SK-N-SH (cell line): ENCODE results near the gene EDN1. TPM values are rescaled to one million over a fixed set of nuclear protein-coding genes. Genes with fewer than 3 reads are reported as not detected.

ENCODE experiments used
- CTCF ChIA-PET: fragments of 300-600, 350-600 bp; formaldehyde crosslinking; extraction: SDS; loops from one replicate; lab custom pipeline; 2021; lab: Yijun Ruan, JAX
- POLR2A ChIA-PET: fragments of 350-600 bp; sonication (Branson Sonifier 250); formaldehyde crosslinking; extraction: SDS; loops from one replicate; lab custom pipeline; 2020; ENCODE audit warnings: antibody characterized with exemption, inconsistent platforms; lab: Yijun Ruan, JAX
- DNase-seq: peaks from one replicate; pipeline ENCODE4 v3.0.0; 2012
- H2AFZ ChIP-seq: fragments of 200-600 bp; sonication (generic); 2 replicates; pipeline ENCODE4 v1.8.1; 2016; ENCODE audit warnings: antibody characterized with exemption, mild to moderate bottlenecking, low read depth
- H3F3A ChIP-seq: fragments of 200-600 bp; sonication (generic); replicated peaks from 2 replicates; pipeline ENCODE3; 2016; ENCODE audit warnings: antibody characterized with exemption, mild to moderate bottlenecking; ENCODE audit not compliant: insufficient read depth
- H3K27ac ChIP-seq, 2 experiments: fragments of 200-500 bp in 1 of 2; fragments of 200-600 bp in 1 of 2; sonication (Bioruptor generic) in 1 of 2; sonication (generic), shearing (Covaris generic) in 1 of 2; 2 replicates each; pipeline versions ENCODE4 v1.5.1 to v1.6.1; 2014 to 2016; ENCODE audit warnings: low read depth in 2 of 2, inconsistent platforms in 1 of 2, low read length in 1 of 2, mild to moderate bottlenecking in 1 of 2, mixed read lengths in 1 of 2
- H3K27me3 ChIP-seq: fragments of 200-600 bp; sonication (generic), shearing (Covaris generic); 2 replicates; pipeline ENCODE4 v1.6.1; 2016; ENCODE audit warnings: mixed run types; ENCODE audit not compliant: insufficient read depth
- H3K36me3 ChIP-seq, 2 experiments: fragments of 200-500 bp in 1 of 2; fragments of 200-600 bp in 1 of 2; sonication (Bioruptor generic) in 1 of 2; sonication (generic) in 1 of 2; replicated peaks in 1 of 2; 2 replicates each; pipeline versions ENCODE3 to v1.5.1; 2014 to 2016; ENCODE audit warnings: low read length in 1 of 2, mild to moderate bottlenecking in 1 of 2; ENCODE audit not compliant: insufficient read depth in 2 of 2, control insufficient read depth in 1 of 2
- H3K4me1 ChIP-seq, 2 experiments: fragments of 200-500 bp in 1 of 2; fragments of 200-600 bp in 1 of 2; sonication (Bioruptor generic) in 1 of 2; sonication (generic), shearing (Covaris generic) in 1 of 2; 2 replicates each; pipeline versions ENCODE4 v1.5.1 to v1.6.1; 2014 to 2016; ENCODE audit warnings: low read depth in 1 of 2, low read length in 1 of 2, mixed run types in 1 of 2; ENCODE audit not compliant: insufficient read depth in 2 of 2, control insufficient read depth in 1 of 2
- H3K4me2 ChIP-seq: fragments of 200-600 bp; sonication (generic), shearing (Covaris generic); 2 replicates; pipeline ENCODE4 v1.6.1; 2017; ENCODE audit warnings: mixed run types
- H3K4me3 ChIP-seq, 2 experiments: fragments of 200-500 bp in 1 of 2; fragments of 200-600 bp in 1 of 2; sonication (Bioruptor generic) in 1 of 2; sonication (generic), shearing (Covaris generic) in 1 of 2; 2 replicates each; pipeline versions ENCODE4 v1.5.1 to v1.8.1; 2014 to 2016; ENCODE audit warnings: low read depth in 2 of 2, inconsistent platforms in 1 of 2, low read length in 1 of 2, mild to moderate bottlenecking in 1 of 2, mixed read lengths in 1 of 2, moderate library complexity in 1 of 2
- H3K79me2 ChIP-seq: fragments of 200-600 bp; sonication (generic); 2 replicates; pipeline ENCODE4 v1.8.1; 2017; ENCODE audit warnings: mild to moderate bottlenecking; ENCODE audit not compliant: insufficient read depth
- H3K9ac ChIP-seq: fragments of 200-600 bp; sonication (generic); 2 replicates; pipeline ENCODE4 v1.6.1; 2017; ENCODE audit warnings: mixed run types
- H3K9me2 ChIP-seq: fragments of 200-600 bp; sonication (generic); 2 replicates; pipeline ENCODE4 v1.6.1; 2017; ENCODE audit warnings: mixed run types
- H3K9me3 ChIP-seq: fragments of 200-600 bp; sonication (generic); 2 replicates; pipeline ENCODE4 v1.6.1; 2017; ENCODE audit warnings: mixed run types, mild to moderate bottlenecking, moderate library complexity
- H4K20me1 ChIP-seq: fragments of 200-600 bp; sonication (generic); 2 replicates; pipeline ENCODE4 v1.6.1; 2017; ENCODE audit warnings: mild to moderate bottlenecking, mixed run types; ENCODE audit not compliant: insufficient read depth
- CHD2 ChIP-seq: fragments of 150-350 bp; IDR thresholded peaks from 2 replicates; pipeline ENCODE4 v1.6.1; 2018; ENCODE audit warnings: low read length; ENCODE audit not compliant: partially characterized antibody
- ELF1 ChIP-seq: IDR thresholded peaks from 2 replicates; pipeline ENCODE4 v1.4.0; 2012
- EP300 ChIP-seq, 2 experiments: IDR thresholded peaks; 2 replicates each; pipeline versions ENCODE4 v1.4.0 to v1.6.1; 2012; ENCODE audit warnings: borderline replicate concordance in 1 of 2, low read depth in 1 of 2, low read length in 1 of 2
- FOSL2 ChIP-seq: IDR thresholded peaks from 2 replicates; pipeline ENCODE4 v1.4.0; 2012; ENCODE audit warnings: low read depth, mild to moderate bottlenecking, moderate library complexity, borderline replicate concordance
- FOXJ3 ChIP-seq: sonication (generic); formaldehyde crosslinking; IDR thresholded peaks from 2 replicates; pipeline ENCODE4 v1.5.1; 2020; ENCODE audit warnings: mild to moderate bottlenecking, missing genetic modification reagents
- GABPA ChIP-seq: IDR thresholded peaks from 2 replicates; pipeline ENCODE4 v1.4.0; 2012; ENCODE audit warnings: low read depth, mild to moderate bottlenecking
- GATA2 ChIP-seq: sonication (generic); formaldehyde crosslinking; IDR thresholded peaks from 2 replicates; pipeline ENCODE4 v1.5.0; 2020; ENCODE audit warnings: mild to moderate bottlenecking, missing genetic modification reagents
- JUND ChIP-seq: IDR thresholded peaks from 2 replicates; pipeline ENCODE4 v1.4.0; 2012
- MEF2A ChIP-seq: IDR thresholded peaks from 2 replicates; pipeline ENCODE4 v1.4.0; 2012; ENCODE audit warnings: low read depth, borderline replicate concordance
- NFIC ChIP-seq: IDR thresholded peaks from 2 replicates; pipeline ENCODE4 v1.4.0; 2012; ENCODE audit warnings: borderline replicate concordance
- RCOR1 ChIP-seq: fragments of 150-350 bp; IDR thresholded peaks from 2 replicates; pipeline ENCODE4 v1.6.1; 2017; ENCODE audit warnings: antibody characterized with exemption, low read length
- RFX5 ChIP-seq: IDR thresholded peaks from 2 replicates; pipeline ENCODE4 v1.6.1; 2012; ENCODE audit warnings: mild to moderate bottlenecking, improper control_type of control experiment, low read length
- SIN3A ChIP-seq: IDR thresholded peaks from 2 replicates; pipeline ENCODE4 v1.6.1; 2012; ENCODE audit warnings: low read depth, mild to moderate bottlenecking, low read length, moderate library complexity, borderline replicate concordance
- SMC3 ChIP-seq: IDR thresholded peaks from 2 replicates; pipeline ENCODE4 v1.6.1; 2012; ENCODE audit warnings: low read depth, low read length, improper control_type of control experiment
- TAF1 ChIP-seq: IDR thresholded peaks from 2 replicates; pipeline ENCODE4 v1.6.1; 2012; ENCODE audit warnings: low read depth, mild to moderate bottlenecking, low read length, moderate library complexity, borderline replicate concordance
- WGBS: methylation state at CpG from one replicate; pipeline ENCODE4 v1.1.6; 2017; ENCODE audit warnings: low lambda C conversion rate; 5-methylcytosine and 5-hydroxymethylcytosine counted together
- polyA plus RNA-seq, 3 experiments: library from polyadenylated mRNA; depleted of rRNA; stranded (reverse); fragments of >200 nt; gene quantifications; 2 replicates each; pipeline ENCODE4 v1.2.3, GENCODE V29; 2012
- TF ChIP-seq, protein P1 (sequence below): IDR thresholded peaks from 2 replicates; pipeline ENCODE4 v1.6.1; 2012; ENCODE audit warnings: mild to moderate bottlenecking, low read depth, low read length, moderate library complexity
- TF ChIP-seq, protein P2 (sequence below): IDR thresholded peaks from 2 replicates; pipeline ENCODE4 v1.4.0; 2012; ENCODE audit warnings: low read depth, borderline replicate concordance
- TF ChIP-seq, protein P3 (sequence below): IDR thresholded peaks from 2 replicates; pipeline ENCODE4; 2012
- TF ChIP-seq, protein P4 (sequence below): fragments of 150-350 bp; IDR thresholded peaks from 2 replicates; pipeline ENCODE4 v1.6.1; 2016; ENCODE audit warnings: mild to moderate bottlenecking, low read depth, low read length

Gene EDN1
- polyA plus RNA-seq, 1 of the 3 experiments (the other 2 are of a cell fraction): 1.3 TPM

DNA sequence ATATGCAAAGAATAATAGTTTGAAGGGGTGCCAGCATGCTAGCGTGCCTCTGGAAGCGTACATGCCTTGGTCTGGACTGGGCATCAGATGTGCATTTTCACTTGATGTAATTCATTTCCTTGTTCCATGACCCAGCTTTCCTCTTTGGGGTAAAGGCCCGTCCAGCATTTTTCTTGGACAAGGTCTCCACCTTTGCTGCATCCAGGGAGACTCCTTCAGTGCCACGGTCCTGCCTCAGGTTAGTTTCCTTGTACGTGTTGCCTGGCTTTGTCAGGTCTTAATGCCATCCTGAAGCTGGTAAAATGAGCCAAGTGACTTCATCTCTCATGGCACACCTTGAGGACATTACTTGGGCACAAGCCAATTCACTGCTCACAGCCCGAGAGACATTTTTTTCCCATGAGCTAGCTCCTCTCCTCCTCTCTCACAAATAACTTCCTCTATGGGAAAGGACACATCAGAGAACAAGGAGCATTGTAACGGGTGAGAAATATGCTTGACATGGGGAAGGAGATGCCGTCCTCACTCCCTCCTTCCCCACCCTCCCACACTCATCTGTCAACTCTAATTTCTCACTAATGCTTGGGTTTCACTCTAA lies 23.9 kb downstream of the EDN1 start (continued):
- no peak for TF ChIP-seq TAF1
- TF ChIP-seq, protein P1, sequence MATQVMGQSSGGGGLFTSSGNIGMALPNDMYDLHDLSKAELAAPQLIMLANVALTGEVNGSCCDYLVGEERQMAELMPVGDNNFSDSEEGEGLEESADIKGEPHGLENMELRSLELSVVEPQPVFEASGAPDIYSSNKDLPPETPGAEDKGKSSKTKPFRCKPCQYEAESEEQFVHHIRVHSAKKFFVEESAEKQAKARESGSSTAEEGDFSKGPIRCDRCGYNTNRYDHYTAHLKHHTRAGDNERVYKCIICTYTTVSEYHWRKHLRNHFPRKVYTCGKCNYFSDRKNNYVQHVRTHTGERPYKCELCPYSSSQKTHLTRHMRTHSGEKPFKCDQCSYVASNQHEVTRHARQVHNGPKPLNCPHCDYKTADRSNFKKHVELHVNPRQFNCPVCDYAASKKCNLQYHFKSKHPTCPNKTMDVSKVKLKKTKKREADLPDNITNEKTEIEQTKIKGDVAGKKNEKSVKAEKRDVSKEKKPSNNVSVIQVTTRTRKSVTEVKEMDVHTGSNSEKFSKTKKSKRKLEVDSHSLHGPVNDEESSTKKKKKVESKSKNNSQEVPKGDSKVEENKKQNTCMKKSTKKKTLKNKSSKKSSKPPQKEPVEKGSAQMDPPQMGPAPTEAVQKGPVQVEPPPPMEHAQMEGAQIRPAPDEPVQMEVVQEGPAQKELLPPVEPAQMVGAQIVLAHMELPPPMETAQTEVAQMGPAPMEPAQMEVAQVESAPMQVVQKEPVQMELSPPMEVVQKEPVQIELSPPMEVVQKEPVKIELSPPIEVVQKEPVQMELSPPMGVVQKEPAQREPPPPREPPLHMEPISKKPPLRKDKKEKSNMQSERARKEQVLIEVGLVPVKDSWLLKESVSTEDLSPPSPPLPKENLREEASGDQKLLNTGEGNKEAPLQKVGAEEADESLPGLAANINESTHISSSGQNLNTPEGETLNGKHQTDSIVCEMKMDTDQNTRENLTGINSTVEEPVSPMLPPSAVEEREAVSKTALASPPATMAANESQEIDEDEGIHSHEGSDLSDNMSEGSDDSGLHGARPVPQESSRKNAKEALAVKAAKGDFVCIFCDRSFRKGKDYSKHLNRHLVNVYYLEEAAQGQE: no peak
- peak; percentile 43; the same call in 1 of the 2 replicates for TF ChIP-seq FOSL2

DNA sequence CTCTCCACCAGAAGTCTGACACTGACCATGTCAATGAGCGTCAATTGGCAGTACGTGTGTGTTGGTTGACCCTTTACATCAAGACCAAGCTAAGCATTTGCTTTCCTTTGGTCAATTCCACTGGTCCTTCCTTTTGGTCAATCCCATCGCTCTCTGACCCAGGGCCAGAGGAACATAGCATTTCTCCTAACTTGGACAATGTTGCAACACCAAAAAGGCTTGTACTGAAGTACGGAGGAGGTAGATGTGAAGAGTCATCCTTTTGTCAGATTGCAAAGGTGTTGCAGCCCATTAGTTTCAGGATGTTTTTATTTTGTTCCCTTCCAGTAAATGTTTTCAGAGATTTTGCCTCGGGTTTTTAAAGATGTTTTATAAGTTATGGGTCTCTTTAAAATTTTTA lies 24.6 kb downstream of the EDN1 start:
- no peak overlapping the region for H3K4me3 ChIP-seq
- ChIA-PET CTCF (interaction anchor here (1.1 kb wide), 1 partner anchor 26 kb away, joined by 4 read pairs; no protein-coding TSS in a partner anchor), POLR2A (no interaction called here)
- H3K79me2 ChIP-seq: no peaks in the 10 kb centered on the region
- no peaks in the 10 kb centered on the region for H3K9me3 ChIP-seq
- no peaks in the 10 kb centered on the region for H3K4me1 ChIP-seq
- 0 out of 2 replicates have a peak, but pooled peaks cover 4% of the 10 kb centered on the region for H3K9me2 ChIP-seq
- peak overlapping the region; percentile 37; the same call in 1 of the 2 replicates for H2AFZ ChIP-seq
- peaks cover 17% of the 10 kb centered on the region for H3F3A ChIP-seq
- H3K27me3 ChIP-seq: no peaks in the 10 kb centered on the region
- no peak for DNase-seq
- H3K9ac ChIP-seq: no peak overlapping the region
- H3K36me3 ChIP-seq: no peaks in the 10 kb centered on the region
- no peak for TF ChIP-seq ELF1
- TF ChIP-seq, protein P2, sequence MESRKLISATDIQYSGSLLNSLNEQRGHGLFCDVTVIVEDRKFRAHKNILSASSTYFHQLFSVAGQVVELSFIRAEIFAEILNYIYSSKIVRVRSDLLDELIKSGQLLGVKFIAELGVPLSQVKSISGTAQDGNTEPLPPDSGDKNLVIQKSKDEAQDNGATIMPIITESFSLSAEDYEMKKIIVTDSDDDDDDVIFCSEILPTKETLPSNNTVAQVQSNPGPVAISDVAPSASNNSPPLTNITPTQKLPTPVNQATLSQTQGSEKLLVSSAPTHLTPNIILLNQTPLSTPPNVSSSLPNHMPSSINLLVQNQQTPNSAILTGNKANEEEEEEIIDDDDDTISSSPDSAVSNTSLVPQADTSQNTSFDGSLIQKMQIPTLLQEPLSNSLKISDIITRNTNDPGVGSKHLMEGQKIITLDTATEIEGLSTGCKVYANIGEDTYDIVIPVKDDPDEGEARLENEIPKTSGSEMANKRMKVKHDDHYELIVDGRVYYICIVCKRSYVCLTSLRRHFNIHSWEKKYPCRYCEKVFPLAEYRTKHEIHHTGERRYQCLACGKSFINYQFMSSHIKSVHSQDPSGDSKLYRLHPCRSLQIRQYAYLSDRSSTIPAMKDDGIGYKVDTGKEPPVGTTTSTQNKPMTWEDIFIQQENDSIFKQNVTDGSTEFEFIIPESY: no peak
- TF ChIP-seq SMC3: no peak
- no peak for TF ChIP-seq CHD2
- no peak for TF ChIP-seq SIN3A
- TF ChIP-seq TAF1: no peak
- TF ChIP-seq RFX5: no peak
- TF ChIP-seq FOXJ3 (CRISPR knock-in tag): no peak
- TF ChIP-seq, protein P3, sequence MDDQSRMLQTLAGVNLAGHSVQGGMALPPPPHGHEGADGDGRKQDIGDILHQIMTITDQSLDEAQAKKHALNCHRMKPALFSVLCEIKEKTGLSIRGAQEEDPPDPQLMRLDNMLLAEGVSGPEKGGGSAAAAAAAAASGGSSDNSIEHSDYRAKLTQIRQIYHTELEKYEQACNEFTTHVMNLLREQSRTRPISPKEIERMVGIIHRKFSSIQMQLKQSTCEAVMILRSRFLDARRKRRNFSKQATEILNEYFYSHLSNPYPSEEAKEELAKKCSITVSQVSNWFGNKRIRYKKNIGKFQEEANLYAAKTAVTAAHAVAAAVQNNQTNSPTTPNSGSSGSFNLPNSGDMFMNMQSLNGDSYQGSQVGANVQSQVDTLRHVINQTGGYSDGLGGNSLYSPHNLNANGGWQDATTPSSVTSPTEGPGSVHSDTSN: no peak
- TF ChIP-seq RCOR1: no peak
- TF ChIP-seq, protein P4, sequence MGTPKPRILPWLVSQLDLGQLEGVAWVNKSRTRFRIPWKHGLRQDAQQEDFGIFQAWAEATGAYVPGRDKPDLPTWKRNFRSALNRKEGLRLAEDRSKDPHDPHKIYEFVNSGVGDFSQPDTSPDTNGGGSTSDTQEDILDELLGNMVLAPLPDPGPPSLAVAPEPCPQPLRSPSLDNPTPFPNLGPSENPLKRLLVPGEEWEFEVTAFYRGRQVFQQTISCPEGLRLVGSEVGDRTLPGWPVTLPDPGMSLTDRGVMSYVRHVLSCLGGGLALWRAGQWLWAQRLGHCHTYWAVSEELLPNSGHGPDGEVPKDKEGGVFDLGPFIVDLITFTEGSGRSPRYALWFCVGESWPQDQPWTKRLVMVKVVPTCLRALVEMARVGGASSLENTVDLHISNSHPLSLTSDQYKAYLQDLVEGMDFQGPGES: no peak
- TF ChIP-seq GATA2 (CRISPR knock-in tag): no peak
- no peak for TF ChIP-seq MEF2A
- TF ChIP-seq JUND: no peak
- no peak for TF ChIP-seq GABPA
- TF ChIP-seq EP300 (IDR thresholded peaks at IDR 0.05; ENCODE audit: borderline replicate concordance in 1 of 2, low read depth in 1 of 2, low read length in 1 of 2): no peak
- TF ChIP-seq NFIC: no peak
- H3K4me2 ChIP-seq: peak overlapping the region; percentile 42
- H4K20me1 ChIP-seq: no peaks in the 10 kb centered on the region
- H3K27ac ChIP-seq: peak overlapping the region in 1 of 2 experiments; percentile 41; a peak in 3 of 4 replicates
- WGBS: 54% methylated on average over 5 of the region's 5 CpGs
